Measurements from ENCODE around the gene FOXO4. TPM values are rescaled to one million over a fixed set of nuclear protein-coding genes. Genes with fewer than 3 reads are reported as not detected.

Gene FOXO4
- total RNA-seq, 1 experiment from 2014 or later, result 14.7 TPM

GRCh38 chrX:71118032-71118984 is 22.7 kb downstream of the FOXO4 start, which contains the start of gene MED12:
MED12 (plus strand) TSS chrX:71118596; CDS start chrX:71118755, 159 bp downstream.
- ATAC-seq (peak; percentile 99), DNase-seq (ENCODE audit: low read depth, low spot score) (no peak)
- H3K4me1 ChIP-seq (ENCODE audit: control insufficient read depth in 1 of 2, insufficient read depth in 2 of 2, low read length in 2 of 2), result peaks cover 0 to 5% of the 10 kb centered on the region in 2 experiments; a peak in 1 of 4 replicates
- no peaks in the 10 kb centered on the region for H3K27me3 ChIP-seq (ENCODE audit: insufficient read depth, low read length)
- TF ChIP-seq JUND (IDR thresholded peaks at IDR 0.05) (no peak), ELF1 (IDR thresholded peaks at IDR 0.05; ENCODE audit: borderline replicate concordance, low read depth) (no peak), POLR2A (IDR thresholded peaks at IDR 0.05; ENCODE audit: borderline replicate concordance, extremely low read depth, insufficient read depth, insufficient read length) (peak; percentile 43), YY1 (IDR thresholded peaks at IDR 0.05; ENCODE audit: extremely low read depth, insufficient replicate concordance, low read depth, low read length) (peak; percentile 77), ZNF274 (IDR thresholded peaks at IDR 0.05; ENCODE audit: low read depth, low read length) (no peak), POLR2AphosphoS5 (IDR thresholded peaks at IDR 0.05; ENCODE audit: low read depth, low read length) (peak; percentile 82), EGR1 (IDR thresholded peaks at IDR 0.05; ENCODE audit: low read depth) (no peak), RAD21 (IDR thresholded peaks at IDR 0.05; ENCODE audit: low read depth) (no peak)
- TF ChIP-seq, protein P1, sequence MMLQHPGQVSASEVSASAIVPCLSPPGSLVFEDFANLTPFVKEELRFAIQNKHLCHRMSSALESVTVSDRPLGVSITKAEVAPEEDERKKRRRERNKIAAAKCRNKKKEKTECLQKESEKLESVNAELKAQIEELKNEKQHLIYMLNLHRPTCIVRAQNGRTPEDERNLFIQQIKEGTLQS (IDR thresholded peaks at IDR 0.05), result no peak
- TF ChIP-seq, protein P2, sequence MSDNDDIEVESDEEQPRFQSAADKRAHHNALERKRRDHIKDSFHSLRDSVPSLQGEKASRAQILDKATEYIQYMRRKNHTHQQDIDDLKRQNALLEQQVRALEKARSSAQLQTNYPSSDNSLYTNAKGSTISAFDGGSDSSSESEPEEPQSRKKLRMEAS (IDR thresholded peaks at IDR 0.05), result no peak
- TF ChIP-seq, protein P3, sequence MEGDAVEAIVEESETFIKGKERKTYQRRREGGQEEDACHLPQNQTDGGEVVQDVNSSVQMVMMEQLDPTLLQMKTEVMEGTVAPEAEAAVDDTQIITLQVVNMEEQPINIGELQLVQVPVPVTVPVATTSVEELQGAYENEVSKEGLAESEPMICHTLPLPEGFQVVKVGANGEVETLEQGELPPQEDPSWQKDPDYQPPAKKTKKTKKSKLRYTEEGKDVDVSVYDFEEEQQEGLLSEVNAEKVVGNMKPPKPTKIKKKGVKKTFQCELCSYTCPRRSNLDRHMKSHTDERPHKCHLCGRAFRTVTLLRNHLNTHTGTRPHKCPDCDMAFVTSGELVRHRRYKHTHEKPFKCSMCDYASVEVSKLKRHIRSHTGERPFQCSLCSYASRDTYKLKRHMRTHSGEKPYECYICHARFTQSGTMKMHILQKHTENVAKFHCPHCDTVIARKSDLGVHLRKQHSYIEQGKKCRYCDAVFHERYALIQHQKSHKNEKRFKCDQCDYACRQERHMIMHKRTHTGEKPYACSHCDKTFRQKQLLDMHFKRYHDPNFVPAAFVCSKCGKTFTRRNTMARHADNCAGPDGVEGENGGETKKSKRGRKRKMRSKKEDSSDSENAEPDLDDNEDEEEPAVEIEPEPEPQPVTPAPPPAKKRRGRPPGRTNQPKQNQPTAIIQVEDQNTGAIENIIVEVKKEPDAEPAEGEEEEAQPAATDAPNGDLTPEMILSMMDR (IDR thresholded peaks at IDR 0.05 in 2 of 3, conservative IDR thresholded peaks at IDR 0.05 in 1 of 3; ENCODE audit: borderline replicate concordance in 1 of 3, insufficient read depth in 1 of 3, low read depth in 2 of 3, low read length in 2 of 3), result no peak
- H3K79me2 ChIP-seq (ENCODE audit: insufficient read depth, low read length), result no peaks in the 10 kb centered on the region
- no peaks in the 10 kb centered on the region for H3K9me3 ChIP-seq (ENCODE audit: control insufficient read depth in 1 of 2, insufficient read depth in 1 of 2, low read depth in 1 of 2, low read length in 2 of 2)
- CTCF ChIA-PET, result interaction anchor here (1.3 kb wide), 1 partner anchor 11 kb away, joined by 3 read pairs; no protein-coding TSS in a partner anchor
- peak within 1 kb of the TSS; percentile 82 for H3K4me2 ChIP-seq (ENCODE audit: low read length)
- H3K4me3 ChIP-seq (replicated peaks in 1 of 2; ENCODE audit: low read depth in 1 of 2, low read length in 2 of 2), result peak within 1 kb of the TSS; percentile 64 to 66
- H2AFZ ChIP-seq (ENCODE audit: low read depth, low read length, poor library complexity, severe bottlenecking), result peak within 1 kb of the TSS; percentile 91
- RAD21 ChIA-PET (ENCODE audit: low non-redundant PET in 1 of 2, low total read pairs in 2 of 2, uncharacterized antibody in 2 of 2, unreplicated experiment in 2 of 2), result no interaction called here
- POLR2A ChIA-PET, result interaction anchor here (0.7 kb wide), 1 partner anchor 63 kb away, joined by 3 read pairs; no protein-coding TSS in a partner anchor
- intact Hi-C loops (cut with micrococcal nuclease), result no loop called here
- H3K27ac ChIP-seq (ENCODE audit: low read depth, low read length), result peak within 1 kb of the TSS; percentile 52; the same call in 1 of the 2 replicates
- H3K9ac ChIP-seq (ENCODE audit: low read length), result peak within 1 kb of the TSS; percentile 78
- H3K9me2 ChIP-seq (ENCODE audit: insufficient read depth), result no peaks in the 10 kb centered on the region
- H3K36me3 ChIP-seq (ENCODE audit: control insufficient read depth in 1 of 2, insufficient read depth in 2 of 2, low read length in 2 of 2), result no peaks in the 10 kb centered on the region; a peak in 1 of 4 replicates
- H4K20me1 ChIP-seq (ENCODE audit: insufficient read depth), result no peaks in the 10 kb centered on the region
- TSS peak; percentile 85 for BruUV-seq (replicated peaks)
